DMS 273 treated with DMSO at 0.1 percent for 48 hours (cell line): ENCODE measurements around the gene OR2L8.

ENCODE experiments used
- DNase-seq: peaks from one replicate; lab custom pipeline; 2025; lab: John Stamatoyannopoulos, UW

OR2L8 gene

DNA sequence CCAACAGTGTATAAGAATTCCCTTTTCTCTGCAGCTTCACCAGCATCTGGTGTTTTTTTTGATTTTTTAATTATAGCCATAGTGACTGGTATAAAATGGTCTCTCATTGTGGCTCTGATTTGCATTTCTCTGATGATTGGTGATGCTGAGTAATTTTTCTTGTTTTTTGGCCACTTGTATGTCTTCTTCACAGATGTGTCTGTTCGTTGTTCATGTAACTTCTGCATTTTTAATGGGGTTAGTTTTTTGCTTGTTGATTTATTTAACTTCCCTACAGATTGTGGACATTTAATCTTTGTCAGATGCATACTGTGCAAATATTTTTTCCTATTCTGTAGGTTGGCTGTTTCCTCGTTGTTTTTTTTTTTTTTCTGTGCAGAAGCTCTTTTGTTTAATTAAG is 44.3 kb downstream of the OR2L8 start:
- DNase-seq = no peak

DNA sequence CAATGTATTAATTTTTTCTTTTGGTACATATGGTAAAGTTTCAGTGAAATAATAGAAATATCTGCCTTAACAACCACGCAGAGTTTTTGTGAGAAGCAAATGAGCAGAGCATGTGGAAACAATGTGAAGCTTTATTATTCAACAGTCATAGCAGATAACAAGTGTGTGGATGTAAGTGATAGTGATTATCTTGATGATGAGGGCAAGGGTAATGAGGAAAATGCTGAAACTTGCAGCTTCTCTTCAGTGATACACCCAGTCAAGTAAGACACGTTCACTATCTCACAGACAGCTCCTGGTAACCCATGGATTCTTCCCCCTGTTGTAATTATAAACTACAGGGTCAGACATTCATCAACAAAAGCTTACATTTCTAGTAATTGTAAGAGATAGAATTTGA is 50.2 kb downstream of the OR2L8 start:
- no peak for DNase-seq
